Raji (cell line): ENCODE measurements around the gene NKAIN1.

ENCODE experiments used
- POLR2A ChIP-seq: IDR thresholded peaks from 2 replicates; pipeline ENCODE4 v1.6.1; 2011; ENCODE audit warnings: low read depth, low read length, control low read depth; ENCODE audit not compliant: insufficient read depth

The NKAIN1 gene

DNA sequence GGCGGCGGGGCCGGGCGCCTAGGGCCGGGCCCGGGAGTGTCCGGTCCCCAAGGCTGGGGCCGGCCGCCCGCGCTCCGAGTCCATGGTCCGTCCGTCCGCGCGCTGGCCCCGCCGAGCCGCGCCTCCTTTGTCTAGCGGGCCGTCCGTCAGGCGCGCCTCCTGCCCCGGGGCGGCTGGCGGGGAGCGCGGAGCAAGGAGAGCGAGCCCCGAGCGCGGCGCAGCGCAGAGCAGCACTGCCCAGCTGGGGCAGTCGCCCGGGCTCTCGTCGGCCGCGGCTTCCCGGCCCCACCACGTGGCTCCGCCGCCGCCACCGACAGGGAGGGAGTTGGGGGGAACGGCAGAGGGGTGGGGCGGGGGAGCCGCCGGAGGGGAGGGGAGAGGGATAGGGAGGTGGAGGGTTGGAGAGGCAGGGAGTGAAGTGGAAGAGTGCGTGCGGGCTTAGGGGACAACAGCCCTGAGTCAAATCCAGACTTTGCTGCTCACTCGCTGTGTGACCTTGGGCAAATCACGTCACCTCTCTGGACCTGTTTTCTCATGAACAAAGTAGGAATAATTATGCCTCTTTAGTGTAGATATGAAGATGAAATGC, at the start of gene NKAIN1:
Gene NKAIN1, minus strand, starts transcription at position 235 of the 589 bp plus-strand sequence. CDS start 340 bp downstream, outside the sequence.
- TF ChIP-seq POLR2A, result no peak

- TF ChIP-seq POLR2A, result no peak
These were observed 49.3 kb upstream of the NKAIN1 start for GRCh38 chr1:31289021-31289420.

- TF ChIP-seq POLR2A, result no peak
These were observed 33.9 kb upstream of the NKAIN1 start for GRCh38 chr1:31273619-31274018.

GRCh38 chr1:31272369-31272768, 32.7 kb upstream of the NKAIN1 start:
- no peak for TF ChIP-seq POLR2A

GRCh38 chr1:31266547-31266946, 26.9 kb upstream of the NKAIN1 start:
- no peak for TF ChIP-seq POLR2A

GRCh38 chr1:31264790-31265386, 25.2 kb upstream of the NKAIN1 start:
- no peak for TF ChIP-seq POLR2A

GRCh38 chr1:31263408-31263807, 23.7 kb upstream of the NKAIN1 start:
- TF ChIP-seq POLR2A, result no peak

DNA sequence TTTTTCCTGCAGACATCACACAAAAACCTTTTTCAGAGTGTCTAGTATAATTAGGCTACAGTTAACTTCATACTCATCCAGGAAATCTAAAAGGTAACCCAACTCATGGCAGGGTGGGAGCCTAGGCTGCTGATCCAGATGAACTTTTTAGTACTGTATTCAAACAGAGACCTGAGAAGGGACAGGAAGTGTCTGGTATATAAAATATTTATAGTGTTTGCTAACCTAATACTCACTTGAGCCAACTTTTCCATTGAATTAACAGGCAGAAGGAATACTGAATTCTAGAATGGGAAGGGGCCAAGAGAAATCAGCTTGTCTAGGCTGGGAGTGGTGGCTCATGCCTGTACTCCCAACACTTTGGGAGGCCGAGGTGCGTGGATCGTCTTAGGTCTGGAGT, 22.2 kb upstream of the NKAIN1 start:
- TF ChIP-seq POLR2A, result no peak

DNA sequence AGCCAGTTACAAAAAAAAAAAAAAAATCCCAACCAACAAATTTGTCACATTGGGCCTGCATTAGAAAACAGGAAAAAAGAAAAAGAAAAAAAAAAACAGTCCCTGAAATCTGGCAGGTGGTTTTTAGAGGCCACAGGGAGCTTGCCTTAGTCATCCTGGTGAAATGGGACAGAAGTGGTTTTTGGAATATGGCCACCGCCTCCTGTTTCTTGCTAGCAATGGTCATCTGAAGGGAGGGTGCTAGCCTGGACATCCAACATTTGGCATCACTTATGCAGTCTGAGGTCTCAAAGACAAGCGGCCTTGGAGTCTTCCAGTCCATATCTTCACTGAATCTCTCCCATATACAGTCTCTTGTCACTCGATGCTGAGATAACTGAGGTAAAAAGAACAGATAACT, 20.1 kb upstream of the NKAIN1 start:
- TF ChIP-seq POLR2A, result no peak

DNA sequence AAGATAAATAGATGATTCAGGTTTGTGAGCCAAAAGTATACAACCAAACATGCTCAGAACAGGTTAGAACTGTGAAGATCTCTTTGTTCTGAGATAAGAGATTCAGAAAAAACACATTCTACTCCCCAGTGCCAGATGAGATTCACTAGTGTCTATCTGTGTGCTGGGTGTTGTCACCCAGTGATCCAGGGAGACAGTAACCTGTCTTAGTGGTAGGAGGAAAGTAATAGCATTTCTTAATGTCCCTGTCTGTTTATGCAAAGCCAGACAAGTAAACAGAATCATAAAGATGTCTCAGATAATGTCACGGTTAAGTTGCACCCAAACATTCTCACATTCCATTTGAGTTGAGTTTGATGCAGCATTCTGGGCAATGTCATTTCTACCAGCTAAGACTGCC, 18.9 kb upstream of the NKAIN1 start:
- TF ChIP-seq POLR2A, result no peak

- no peak for TF ChIP-seq POLR2A
These were observed 17.5 kb upstream of the NKAIN1 start for GRCh38 chr1:31257213-31257612.

DNA sequence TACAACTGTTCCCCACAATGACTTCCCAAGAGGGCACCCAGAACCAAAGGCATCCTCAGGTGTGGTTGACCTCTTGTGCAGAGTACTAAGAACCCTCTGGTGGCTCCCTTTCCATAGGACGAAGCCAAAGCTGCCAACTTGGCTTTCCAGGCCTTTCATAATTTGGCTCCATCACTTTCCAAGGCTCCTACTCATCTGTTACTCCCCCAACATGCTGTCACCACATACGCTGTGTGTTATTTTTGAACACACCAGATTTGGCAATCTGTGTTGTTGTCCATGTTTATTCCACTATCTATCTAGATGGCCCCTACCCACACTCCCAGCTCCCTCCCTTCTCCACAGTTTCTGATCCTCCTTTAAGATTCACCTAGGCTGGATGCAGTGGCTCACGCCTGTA, 10.2 kb upstream of the NKAIN1 start:
- no peak for TF ChIP-seq POLR2A

DNA sequence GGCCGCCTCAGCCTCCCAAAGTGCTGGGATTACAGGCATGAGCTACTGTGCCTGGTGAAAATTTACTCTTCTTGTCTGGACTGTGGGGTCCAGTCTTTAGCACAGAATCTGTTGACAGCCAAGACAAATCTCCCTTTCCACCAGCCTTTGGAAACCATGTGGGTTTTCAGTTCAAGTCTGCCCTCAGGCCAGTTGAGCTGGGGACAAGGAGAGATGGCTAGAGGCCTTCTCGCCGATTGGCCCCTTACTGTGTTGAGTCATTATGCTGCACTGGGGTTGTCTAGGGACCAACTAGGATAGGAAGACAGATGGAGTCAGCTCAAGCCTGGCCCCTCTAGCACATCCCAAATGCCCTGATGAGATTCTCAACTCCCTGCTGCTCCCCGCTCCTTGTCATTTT, 8.6 kb upstream of the NKAIN1 start:
- no peak for TF ChIP-seq POLR2A

DNA sequence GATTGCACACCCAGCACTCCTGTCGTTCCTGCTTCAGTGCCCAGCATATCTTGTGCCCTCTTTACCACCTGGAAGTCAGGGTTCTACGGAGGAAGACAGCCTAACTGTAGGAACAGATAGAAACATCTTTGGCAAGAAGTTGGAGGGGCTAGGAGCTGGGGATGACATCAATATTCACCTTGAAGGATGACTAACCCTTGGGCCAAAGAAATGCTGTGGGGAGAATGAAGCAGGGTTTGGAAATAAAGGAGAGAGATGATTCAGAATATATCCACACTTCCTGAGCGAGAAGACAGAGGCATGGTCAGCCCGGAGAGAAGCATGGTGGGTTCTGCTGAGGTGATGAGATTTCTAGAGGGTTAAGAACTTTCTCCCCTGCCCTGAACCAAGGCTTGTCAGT, 4.6 kb upstream of the NKAIN1 start:
- no peak for TF ChIP-seq POLR2A

DNA sequence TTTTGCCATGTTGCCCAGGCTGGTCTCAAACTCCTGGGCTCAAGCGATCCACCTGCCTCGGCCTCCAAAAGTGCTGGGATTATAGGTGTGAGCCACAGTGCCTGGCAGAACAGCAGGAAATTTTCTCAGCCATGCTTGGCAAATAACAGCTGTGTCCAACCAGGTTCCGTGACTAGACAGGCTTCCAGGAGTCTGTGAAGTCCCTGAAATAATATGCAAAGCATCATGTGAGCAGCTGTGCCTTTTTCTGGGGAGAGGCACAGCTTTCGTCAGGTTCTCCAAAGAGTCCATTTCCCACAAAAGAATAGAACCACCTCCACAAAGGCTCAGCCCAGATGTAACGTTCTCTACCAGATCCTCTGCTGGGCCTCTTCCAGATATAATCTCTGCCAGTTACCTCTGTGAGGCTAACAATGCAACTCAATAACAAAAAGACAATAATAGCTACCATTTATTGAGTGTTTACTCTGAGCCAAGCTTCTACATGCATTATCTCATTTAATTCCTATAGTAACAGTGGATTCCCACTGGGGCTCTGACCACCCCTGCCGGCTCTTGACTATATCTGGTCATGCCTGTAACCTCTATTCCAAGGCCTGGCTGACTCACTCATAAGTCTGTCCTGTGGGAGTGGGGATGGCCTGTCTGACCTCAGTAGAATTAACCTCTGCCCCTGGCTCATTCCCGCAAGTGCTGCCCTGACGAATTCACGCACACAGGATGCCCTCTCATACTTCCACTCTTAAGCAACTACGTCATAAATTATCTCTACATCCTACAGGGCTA, 4.0 kb upstream of the NKAIN1 start:
- no peak for TF ChIP-seq POLR2A

DNA sequence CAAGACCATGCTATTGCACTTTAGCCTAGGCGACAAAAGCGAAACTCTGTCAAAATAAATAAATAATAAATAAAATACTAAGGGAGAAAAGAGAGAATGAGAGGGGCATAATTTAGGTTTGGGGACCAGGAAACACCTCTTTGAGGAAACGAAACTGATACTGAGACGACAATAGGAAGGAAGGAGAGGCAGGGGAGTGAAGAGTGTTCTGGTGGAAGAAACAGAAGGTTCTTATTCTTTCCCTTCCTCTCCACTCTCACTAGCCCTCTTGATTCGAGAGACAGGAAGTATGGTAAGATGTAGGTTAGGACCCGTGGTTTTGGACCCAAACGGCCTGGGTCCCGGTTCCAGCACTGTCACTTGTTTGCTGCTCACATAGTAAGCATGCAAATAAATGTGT, 1.6 kb upstream of the NKAIN1 start:
- no peak for TF ChIP-seq POLR2A

- no peak for TF ChIP-seq POLR2A
These were observed 587 bp downstream of the NKAIN1 start for GRCh38 chr1:31238986-31239613.

GRCh38 chr1:31238612-31238985, 1.1 kb downstream of the NKAIN1 start:
- TF ChIP-seq POLR2A, result no peak
